ENCODE measurements around the gene UNC13D. TPM values are rescaled to one million over a fixed set of nuclear protein-coding genes. Genes with fewer than 3 reads are reported as not detected.

UNC13D gene
- total RNA-seq, 4 donors from 2014 or later, result 5.9 to 10.0 (median 9.0) TPM

- Histone ChIP-seq H3K4me3 (peak overlapping the region; percentile 80 to 95 (median 86)), H3K9me3 (no peaks in the 10 kb centered on the region), H3K27me3 (no peaks in the 10 kb centered on the region), H3K27ac (replicated peaks in 1 of 4) (peak overlapping the region; percentile 97 to 99 (median 98)), H3K36me3 (peaks cover 10 to 28% (median 23%) of the 10 kb centered on the region in 4 donors), H3K4me1 (peaks cover 49 to 56% (median 51%) of the 10 kb centered on the region in 4 donors)
- peak in 1 of 2 donors; percentile 5 for TF ChIP-seq POLR2AphosphoS5 (IDR thresholded peaks at IDR 0.05)
- no peak for TF ChIP-seq POLR2A (IDR thresholded peaks at IDR 0.05; ENCODE audit: low read depth)
- TF ChIP-seq CTCF (IDR thresholded peaks at IDR 0.05), result peak in 2 of 3 experiments; percentile 39 to 69
- TF ChIP-seq EP300 (IDR thresholded peaks at IDR 0.05), result no peak
- 0% methylated on average over 1 of the region's 56 CpGs for WGBS
- intact Hi-C loops (cut with DNase I), result loop anchor here (2.0 to 5.0 kb wide), 2 partner anchors 17 to 100 kb away; a partner anchor contains a TSS
- no peak for DNase-seq (ENCODE audit: extremely low spot score)
Observed at GRCh38 chr17:75877752-75878173, 33.6 kb upstream of the UNC13D start.

GRCh38 chr17:75876938-75877751 is 32.9 kb upstream of the UNC13D start:
- Histone ChIP-seq H3K36me3 (peaks cover 10 to 28% (median 23%) of the 10 kb centered on the region in 4 donors), H3K27ac (replicated peaks in 1 of 4) (peak overlapping the region; percentile 97 to 99 (median 98)), H3K4me1 (peaks cover 55 to 63% (median 57%) of the 10 kb centered on the region in 4 donors), H3K4me3 (peak overlapping the region; percentile 80 to 95 (median 86)), H3K27me3 (no peaks in the 10 kb centered on the region), H3K9me3 (no peaks in the 10 kb centered on the region)
- TF ChIP-seq CTCF (IDR thresholded peaks at IDR 0.05), result peak in 2 of 3 experiments; percentile 45 to 48
- peak; percentile 1 for TF ChIP-seq POLR2A (IDR thresholded peaks at IDR 0.05; ENCODE audit: low read depth)
- peak; percentile 88 to 95 for TF ChIP-seq POLR2AphosphoS5 (IDR thresholded peaks at IDR 0.05)
- peak; percentile 49 for TF ChIP-seq EP300 (IDR thresholded peaks at IDR 0.05)
- peak; percentile 97 for DNase-seq (ENCODE audit: extremely low spot score)
- 6% methylated on average over 32 of the region's 41 CpGs for WGBS
- intact Hi-C loops (cut with DNase I), result loop anchor here (1.0 to 5.0 kb wide), 2 partner anchors 20 to 100 kb away; a partner anchor contains a TSS

GRCh38 chr17:75876190-75876937 is 32.2 kb upstream of the UNC13D start:
- WGBS, result 24% methylated on average over 12 of the region's 26 CpGs
- H3K27ac ChIP-seq (replicated peaks in 1 of 4), result peak overlapping the region; percentile 97 to 99 (median 98)
- TF ChIP-seq CTCF (IDR thresholded peaks at IDR 0.05) (peak in 2 of 3 experiments; percentile 2 to 20), POLR2AphosphoS5 (IDR thresholded peaks at IDR 0.05) (peak in 1 of 2 donors; percentile 58), POLR2A (IDR thresholded peaks at IDR 0.05; ENCODE audit: low read depth) (peak; percentile 1), EP300 (IDR thresholded peaks at IDR 0.05) (no peak)
- H3K27me3 ChIP-seq, result no peaks in the 10 kb centered on the region
- peaks cover 63 to 70% (median 64%) of the 10 kb centered on the region in 4 donors for H3K4me1 ChIP-seq
- H3K36me3 ChIP-seq, result peaks cover 10 to 28% (median 23%) of the 10 kb centered on the region in 4 donors
- DNase-seq (ENCODE audit: extremely low spot score), result no peak
- H3K4me3 ChIP-seq, result peak overlapping the region; percentile 80 to 95 (median 86)
- intact Hi-C loops (cut with DNase I), result loop anchor here (1.0 to 5.0 kb wide), 2 partner anchors 19 to 99 kb away; a partner anchor contains a TSS
- H3K9me3 ChIP-seq, result no peaks in the 10 kb centered on the region

- no peak for DNase-seq (ENCODE audit: extremely low spot score)
- H3K4me3 ChIP-seq, result peak overlapping the region; percentile 80 to 95 (median 86)
- no CpG with 5 or more reads among the region's 5 CpGs for WGBS
- H3K4me1 ChIP-seq, result peaks cover 66 to 75% (median 69%) of the 10 kb centered on the region in 4 donors
- H3K27me3 ChIP-seq, result no peaks in the 10 kb centered on the region
- intact Hi-C loops (cut with DNase I), result loop anchor here (1.0 to 5.0 kb wide), 2 partner anchors 19 to 99 kb away; a partner anchor contains a TSS
- no peaks in the 10 kb centered on the region for H3K9me3 ChIP-seq
- peaks cover 10 to 28% (median 23%) of the 10 kb centered on the region in 4 donors for H3K36me3 ChIP-seq
- no peak for TF ChIP-seq CTCF (IDR thresholded peaks at IDR 0.05)
- no peak for TF ChIP-seq EP300 (IDR thresholded peaks at IDR 0.05)
- TF ChIP-seq POLR2AphosphoS5 (IDR thresholded peaks at IDR 0.05), result peak in 1 of 2 donors; percentile 69
- TF ChIP-seq POLR2A (IDR thresholded peaks at IDR 0.05; ENCODE audit: low read depth), result no peak
- peak overlapping the region; percentile 97 to 99 (median 98) for H3K27ac ChIP-seq (replicated peaks in 1 of 4)
Observed at GRCh38 chr17:75875940-75876189, 31.7 kb upstream of the UNC13D start.

All from esophagus muscularis mucosa (tissue), 4 donors.